Colon (tissue), 2 donors: Measurements from ENCODE around the gene SLC6A3.
"Not testable (repeated sequence)": the region's sequence is repeated elsewhere in the genome, so short reads cannot be mapped to it uniquely, and the experiment has no call there.

ENCODE experiments used
- FAIRE-seq: peaks from 2 replicates; lab custom pipeline; 2012; peaks lifted over from hg19 to GRCh38; lab: Jason Lieb, UNC
- donor health status: control.
- donor health status: control.

The SLC6A3 gene

GRCh38 chr5:1370006-1370405, 75.2 kb downstream of the SLC6A3 start:
- FAIRE-seq = no peak

GRCh38 chr5:1368756-1369155, 76.5 kb downstream of the SLC6A3 start:
- FAIRE-seq = no peak

GRCh38 chr5:1368236-1368635, 77.0 kb downstream of the SLC6A3 start:
- FAIRE-seq = no peak

GRCh38 chr5:1367149-1367548, 78.1 kb downstream of the SLC6A3 start:
- FAIRE-seq = no peak

- no peak for FAIRE-seq
These were observed 78.7 kb downstream of the SLC6A3 start for GRCh38 chr5:1366514-1366913.

GRCh38 chr5:1364211-1364610, 81.0 kb downstream of the SLC6A3 start:
- FAIRE-seq = no peak

- no peak for FAIRE-seq
These were observed 81.7 kb downstream of the SLC6A3 start for GRCh38 chr5:1363581-1363980.

GRCh38 chr5:1363160-1363559, 82.1 kb downstream of the SLC6A3 start:
- no peak for FAIRE-seq

GRCh38 chr5:1362242-1363015, 82.8 kb downstream of the SLC6A3 start:
- no peak for FAIRE-seq

- FAIRE-seq = no peak
These were observed 84.4 kb downstream of the SLC6A3 start for GRCh38 chr5:1360861-1361260.

- FAIRE-seq = not testable (repeated sequence)
These were observed 84.9 kb downstream of the SLC6A3 start for GRCh38 chr5:1360367-1360766.

- FAIRE-seq = no peak
These were observed 85.5 kb downstream of the SLC6A3 start for GRCh38 chr5:1359713-1360112.

GRCh38 chr5:1359031-1359645, 86.1 kb downstream of the SLC6A3 start:
- FAIRE-seq = no peak

- no peak for FAIRE-seq
These were observed 86.6 kb downstream of the SLC6A3 start for GRCh38 chr5:1358726-1359025.

- FAIRE-seq = no peak
These were observed 87.1 kb downstream of the SLC6A3 start for GRCh38 chr5:1357946-1358725.

GRCh38 chr5:1356873-1357787, 88.1 kb downstream of the SLC6A3 start:
- no peak for FAIRE-seq

GRCh38 chr5:1354576-1354975, 90.7 kb downstream of the SLC6A3 start:
- FAIRE-seq = no peak

GRCh38 chr5:1352231-1353219, 92.7 kb downstream of the SLC6A3 start:
- FAIRE-seq = no peak

GRCh38 chr5:1351156-1351555, 94.1 kb downstream of the SLC6A3 start:
- no peak for FAIRE-seq

- no peak for FAIRE-seq
These were observed 96.0 kb downstream of the SLC6A3 start for GRCh38 chr5:1349246-1349645.

GRCh38 chr5:1348986-1349245, 96.3 kb downstream of the SLC6A3 start:
- no peak for FAIRE-seq
